ENCODE data around the gene CEP152.

The CEP152 gene

DNA sequence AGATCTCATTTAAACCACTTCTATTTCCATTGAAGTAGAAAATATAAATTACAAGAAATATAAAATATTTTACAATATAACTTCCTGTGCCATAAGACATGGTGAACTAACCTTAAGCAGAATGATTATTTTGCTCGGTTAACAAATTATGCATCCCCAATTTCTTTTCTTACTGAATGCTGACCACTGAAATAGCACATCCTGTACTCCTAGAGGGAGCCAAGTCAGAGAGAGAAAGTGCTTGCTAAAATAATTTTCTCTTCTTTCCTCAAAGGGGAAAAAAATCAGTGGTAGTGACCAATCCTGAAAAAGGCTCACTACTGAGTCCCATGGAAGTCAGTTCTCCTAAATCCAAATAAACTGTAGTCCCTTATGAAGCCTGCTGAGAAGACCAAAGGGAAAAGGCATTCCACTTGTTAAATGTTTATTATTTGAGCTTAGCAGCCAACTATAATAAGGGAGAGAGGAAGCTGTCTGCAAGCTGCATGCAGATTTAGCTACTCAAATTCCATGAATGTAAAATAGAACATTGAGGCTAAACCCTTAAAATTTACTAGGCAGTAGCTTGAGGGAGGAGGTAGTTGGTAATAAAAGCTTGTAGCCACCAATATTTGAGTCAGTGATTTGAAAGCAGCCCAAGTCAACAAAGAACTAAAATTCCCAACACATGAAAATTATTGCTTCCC lies 33.1 kb downstream of the CEP152 start:
- H3K4me1 Mint-ChIP-seq (ENCODE audit: low read depth): no peaks in the 10 kb centered on the region
- peaks cover 53% of the 10 kb centered on the region for H3K36me3 Mint-ChIP-seq (ENCODE audit: low read depth)
- no peak overlapping the region for H3K27ac Mint-ChIP-seq
- no peaks in the 10 kb centered on the region for H3K9me3 Mint-ChIP-seq
- intact Hi-C loops (cut with micrococcal nuclease): no loop called here
- H3K4me3 Mint-ChIP-seq: no peak overlapping the region
- no peaks in the 10 kb centered on the region for H3K27me3 Mint-ChIP-seq

DNA sequence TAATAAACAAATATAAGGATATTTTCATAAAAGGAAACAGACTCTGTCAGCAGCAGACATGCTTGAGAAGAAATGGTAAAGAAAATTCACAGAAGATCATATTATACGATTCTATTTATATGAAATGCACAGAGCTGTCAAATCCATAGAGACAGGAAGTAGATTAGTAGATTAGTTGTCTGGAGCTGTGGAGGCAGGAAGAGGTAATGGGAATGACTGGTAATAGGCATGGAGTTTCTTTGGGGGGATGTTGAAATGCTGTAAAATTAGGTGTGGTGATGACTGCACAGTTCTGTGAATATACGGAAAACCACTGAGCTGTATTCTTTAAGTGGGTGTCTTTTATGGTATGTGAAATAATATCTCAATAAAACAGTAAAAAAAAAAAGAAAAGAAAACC lies 35.3 kb downstream of the CEP152 start:
- no peak overlapping the region for H3K27ac Mint-ChIP-seq
- intact Hi-C loops (cut with micrococcal nuclease): no loop called here
- no peak overlapping the region for H3K4me3 Mint-ChIP-seq
- H3K36me3 Mint-ChIP-seq (ENCODE audit: low read depth): peaks cover 37% of the 10 kb centered on the region
- H3K4me1 Mint-ChIP-seq (ENCODE audit: low read depth): no peaks in the 10 kb centered on the region
- no peaks in the 10 kb centered on the region for H3K9me3 Mint-ChIP-seq
- no peaks in the 10 kb centered on the region for H3K27me3 Mint-ChIP-seq

DNA sequence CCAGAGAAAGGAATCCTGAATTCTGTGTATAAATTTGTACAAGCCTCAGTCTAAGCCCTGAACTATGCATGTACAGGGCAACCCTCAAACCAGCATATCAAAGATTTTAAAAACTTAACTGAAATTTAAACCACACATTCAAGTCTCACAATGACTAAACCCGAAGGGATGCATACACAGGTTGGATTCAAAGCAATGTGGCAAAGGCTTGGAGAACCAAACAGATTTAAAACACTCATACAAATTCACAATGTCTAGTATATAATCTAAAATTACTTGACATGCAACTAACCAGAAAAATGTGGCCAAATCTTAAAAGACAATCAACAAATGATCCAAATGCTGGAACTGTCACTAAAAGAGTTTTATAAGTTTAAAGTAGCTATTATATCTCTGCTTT lies 36.4 kb downstream of the CEP152 start:
- Mint-ChIP-seq H3K27me3 (no peaks in the 10 kb centered on the region), H3K9me3 (no peaks in the 10 kb centered on the region), H3K4me3 (no peak overlapping the region), H3K36me3 (ENCODE audit: low read depth) (peaks cover 40% of the 10 kb centered on the region), H3K4me1 (ENCODE audit: low read depth) (no peaks in the 10 kb centered on the region), H3K27ac (no peak overlapping the region)
- intact Hi-C loops (cut with micrococcal nuclease): no loop called here

DNA sequence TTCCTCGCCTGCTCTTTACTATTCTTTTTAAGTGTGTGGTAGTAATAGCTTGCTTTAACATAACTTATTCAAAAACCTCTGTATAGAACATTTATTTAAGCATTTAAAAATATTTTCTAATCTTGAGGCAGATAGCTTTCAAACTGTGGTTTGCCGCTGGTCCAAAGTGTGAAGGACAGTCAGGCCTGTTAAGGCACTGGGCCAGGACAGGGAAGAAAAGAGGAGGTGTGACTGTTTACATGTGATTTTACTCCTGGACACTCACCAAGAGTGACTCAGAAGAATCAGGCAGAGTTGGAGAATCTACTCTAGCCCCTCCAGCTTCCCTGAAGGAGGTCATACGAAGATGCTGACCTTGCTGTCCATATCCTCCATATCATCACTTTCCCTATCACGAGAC lies 44.7 kb downstream of the CEP152 start:
- Mint-ChIP-seq H3K27me3 (no peaks in the 10 kb centered on the region), H3K27ac (no peak overlapping the region), H3K36me3 (ENCODE audit: low read depth) (peaks cover 60% of the 10 kb centered on the region), H3K9me3 (no peaks in the 10 kb centered on the region), H3K4me3 (no peak overlapping the region), H3K4me1 (ENCODE audit: low read depth) (no peaks in the 10 kb centered on the region)
- intact Hi-C loops (cut with micrococcal nuclease): no loop called here

DNA sequence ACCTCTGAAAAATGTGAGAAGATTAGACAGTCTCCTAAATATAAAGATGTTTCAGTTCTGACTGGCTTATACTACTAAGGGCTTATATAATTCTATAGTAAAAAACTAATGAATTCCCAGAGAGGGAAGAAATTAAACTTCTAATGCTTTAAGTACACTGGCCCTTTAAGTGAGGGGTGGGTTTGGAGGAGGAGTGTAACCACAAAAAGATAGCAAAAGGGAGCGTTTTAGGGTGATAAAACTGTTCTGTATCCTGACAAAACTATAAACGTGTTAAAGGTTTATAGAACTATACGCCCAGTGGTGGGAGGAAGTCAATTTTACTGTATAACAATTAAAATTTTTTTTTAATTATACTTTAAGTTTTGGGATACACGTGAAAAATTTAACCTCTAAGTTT lies 45.8 kb downstream of the CEP152 start:
- intact Hi-C loops (cut with micrococcal nuclease): no loop called here
- no peak overlapping the region for H3K4me3 Mint-ChIP-seq
- H3K4me1 Mint-ChIP-seq (ENCODE audit: low read depth): no peaks in the 10 kb centered on the region
- H3K36me3 Mint-ChIP-seq (ENCODE audit: low read depth): peaks cover 57% of the 10 kb centered on the region
- no peaks in the 10 kb centered on the region for H3K27me3 Mint-ChIP-seq
- H3K27ac Mint-ChIP-seq: no peak overlapping the region
- no peaks in the 10 kb centered on the region for H3K9me3 Mint-ChIP-seq

DNA sequence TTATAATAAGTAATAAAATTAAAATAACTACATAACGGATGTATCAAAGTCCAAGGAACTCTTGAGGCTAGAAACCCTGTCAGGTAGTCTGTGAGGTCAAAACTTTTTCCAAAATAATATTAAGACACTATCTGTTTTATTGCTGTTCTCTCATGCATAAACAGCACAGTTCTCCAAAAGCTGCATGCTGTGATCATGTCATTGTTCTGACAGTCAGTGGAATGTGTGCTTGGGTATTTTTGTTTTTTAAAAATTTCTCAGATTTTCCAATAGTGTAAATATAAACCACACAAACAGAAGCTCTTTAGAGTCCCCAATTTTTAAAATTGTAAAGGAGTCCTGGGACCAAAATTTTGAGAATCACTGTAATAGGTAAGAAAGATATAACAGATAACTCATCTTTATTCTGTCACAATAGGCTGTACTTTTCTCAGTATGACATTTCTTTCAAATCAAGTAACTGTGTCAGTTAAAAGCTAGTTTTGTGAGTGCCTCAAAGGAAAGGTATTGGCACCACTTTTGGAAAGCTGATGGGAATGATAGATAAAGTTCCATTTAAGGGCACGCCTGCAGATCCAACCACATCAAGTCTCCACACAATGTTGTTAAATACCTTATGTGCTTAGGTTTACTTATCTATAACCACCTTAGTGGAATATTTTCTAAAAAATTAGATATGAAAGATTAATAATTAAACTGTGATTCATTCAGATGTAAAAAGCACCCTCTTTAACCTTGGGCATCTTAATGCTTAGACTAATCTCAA lies 49.3 kb downstream of the CEP152 start:
- Mint-ChIP-seq H3K36me3 (ENCODE audit: low read depth) (peaks cover 30% of the 10 kb centered on the region), H3K27ac (no peak overlapping the region), H3K4me3 (no peak overlapping the region), H3K4me1 (ENCODE audit: low read depth) (no peaks in the 10 kb centered on the region), H3K27me3 (no peaks in the 10 kb centered on the region), H3K9me3 (no peaks in the 10 kb centered on the region)
- intact Hi-C loops (cut with micrococcal nuclease): no loop called here

DNA sequence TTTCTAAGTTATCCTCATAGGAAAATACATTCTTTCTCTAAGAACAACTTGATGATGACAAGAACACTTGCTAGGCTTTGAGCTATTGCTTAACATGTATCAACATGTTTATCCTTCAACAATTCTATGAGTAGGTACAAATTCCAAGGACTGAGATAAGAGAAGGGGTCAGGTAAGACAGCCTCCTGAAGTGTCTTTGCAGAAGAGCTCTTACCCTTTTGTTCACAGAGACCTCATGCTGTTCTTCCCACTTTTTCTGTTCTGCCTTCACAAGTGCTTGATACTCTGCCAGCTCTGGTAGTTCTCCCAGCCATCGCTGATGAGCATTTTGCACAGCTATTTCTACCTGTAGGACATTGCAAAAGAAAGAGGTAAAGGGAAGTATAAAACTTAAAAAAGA lies 50.9 kb downstream of the CEP152 start:
- intact Hi-C loops (cut with micrococcal nuclease): no loop called here
- Mint-ChIP-seq H3K27ac (no peak overlapping the region), H3K4me1 (ENCODE audit: low read depth) (peaks cover under 1% of the 10 kb centered on the region), H3K4me3 (no peak overlapping the region), H3K36me3 (ENCODE audit: low read depth) (peaks cover 28% of the 10 kb centered on the region), H3K27me3 (no peaks in the 10 kb centered on the region), H3K9me3 (no peaks in the 10 kb centered on the region)

DNA sequence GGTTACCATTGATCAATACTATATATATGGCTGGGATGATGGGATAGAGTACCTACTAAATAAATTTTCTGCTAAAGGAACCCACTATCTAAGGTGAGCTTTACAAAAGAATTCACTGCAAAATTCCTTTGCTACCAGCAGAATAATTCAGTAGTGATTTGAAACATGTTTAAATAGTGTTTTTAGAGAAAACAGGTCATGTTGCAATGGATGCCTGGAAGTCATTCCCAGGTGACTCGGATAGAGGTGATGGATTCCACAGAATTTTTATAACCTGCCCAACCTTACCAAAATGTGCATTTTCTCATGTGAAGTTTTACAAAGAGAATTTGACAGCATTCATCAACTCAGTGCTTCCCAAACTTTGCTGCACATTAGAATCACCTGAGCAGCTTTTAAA lies 53.2 kb downstream of the CEP152 start:
- Mint-ChIP-seq H3K4me1 (ENCODE audit: low read depth) (peaks cover 6% of the 10 kb centered on the region), H3K36me3 (ENCODE audit: low read depth) (peaks cover 17% of the 10 kb centered on the region), H3K9me3 (no peaks in the 10 kb centered on the region), H3K4me3 (no peak overlapping the region), H3K27me3 (no peaks in the 10 kb centered on the region), H3K27ac (no peak overlapping the region)
- intact Hi-C loops (cut with micrococcal nuclease): no loop called here

DNA sequence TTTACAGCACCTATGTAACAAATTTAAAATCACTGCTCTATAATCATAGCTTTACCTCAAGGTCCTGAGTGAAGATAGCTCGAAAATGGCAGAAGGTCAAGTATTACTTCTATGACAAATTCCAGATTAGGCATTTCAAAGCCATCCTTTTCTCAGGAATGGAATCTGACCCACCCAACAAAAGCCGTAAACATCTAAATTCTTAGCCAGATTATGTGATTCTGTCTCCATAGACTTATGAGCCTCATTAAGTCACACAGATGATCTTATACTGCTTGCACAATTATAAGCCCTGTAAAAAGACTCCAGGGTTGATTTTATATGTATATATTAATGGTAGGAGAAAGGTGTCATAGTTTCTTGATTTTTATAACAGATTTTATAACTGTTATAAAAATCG lies 56.9 kb downstream of the CEP152 start:
- peaks cover 6% of the 10 kb centered on the region for H3K4me1 Mint-ChIP-seq (ENCODE audit: low read depth)
- H3K27ac Mint-ChIP-seq: no peak overlapping the region
- H3K4me3 Mint-ChIP-seq: no peak overlapping the region
- H3K9me3 Mint-ChIP-seq: no peaks in the 10 kb centered on the region
- intact Hi-C loops (cut with micrococcal nuclease): no loop called here
- H3K36me3 Mint-ChIP-seq (ENCODE audit: low read depth): peaks cover 23% of the 10 kb centered on the region
- H3K27me3 Mint-ChIP-seq: no peaks in the 10 kb centered on the region

DNA sequence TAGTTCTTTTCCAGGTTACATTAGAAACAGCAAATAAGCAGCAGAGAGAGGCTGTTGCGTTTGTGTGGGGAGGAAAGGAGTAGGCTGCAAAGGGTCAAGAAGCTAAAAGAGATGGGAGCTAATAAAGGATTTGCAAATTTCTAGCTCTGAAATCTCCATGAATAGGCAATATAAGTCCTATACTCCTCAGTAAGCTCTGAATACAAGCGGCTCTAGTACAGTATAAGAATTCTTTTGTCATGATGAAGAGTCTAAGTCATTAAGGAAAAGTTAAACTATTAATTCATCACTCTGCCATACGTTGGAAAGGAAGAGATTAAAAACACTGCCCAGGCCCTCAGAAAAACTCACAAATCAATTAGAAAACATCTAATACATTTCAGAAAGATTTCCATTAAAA lies 59.3 kb downstream of the CEP152 start:
- H3K36me3 Mint-ChIP-seq (ENCODE audit: low read depth): peaks cover 41% of the 10 kb centered on the region
- no peak overlapping the region for H3K27ac Mint-ChIP-seq
- intact Hi-C loops (cut with micrococcal nuclease): no loop called here
- no peak overlapping the region for H3K4me3 Mint-ChIP-seq
- no peaks in the 10 kb centered on the region for H3K27me3 Mint-ChIP-seq
- H3K9me3 Mint-ChIP-seq: no peaks in the 10 kb centered on the region
- H3K4me1 Mint-ChIP-seq (ENCODE audit: low read depth): peaks cover 6% of the 10 kb centered on the region

DNA sequence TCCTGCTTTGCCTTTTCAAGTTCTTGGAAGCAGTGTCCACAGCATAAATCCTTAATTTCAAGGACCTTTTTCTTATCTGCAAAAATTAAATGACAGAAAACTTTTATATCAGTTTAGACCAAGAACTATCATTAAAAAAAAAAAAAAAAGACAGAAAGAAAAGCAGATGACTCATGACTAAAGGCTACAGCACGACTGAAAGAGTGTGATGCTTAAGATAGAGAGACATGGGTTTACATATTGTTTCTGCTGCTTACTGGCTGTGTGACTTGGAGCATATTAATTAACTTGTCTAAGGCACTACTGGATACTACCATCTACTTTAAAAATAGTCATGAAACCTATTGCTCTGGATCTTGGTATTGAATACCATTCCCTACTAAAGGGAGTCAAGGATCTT lies 62.3 kb downstream of the CEP152 start:
- Mint-ChIP-seq H3K4me3 (no peak overlapping the region), H3K36me3 (ENCODE audit: low read depth) (peaks cover 45% of the 10 kb centered on the region), H3K27ac (no peak overlapping the region), H3K4me1 (ENCODE audit: low read depth) (no peaks in the 10 kb centered on the region), H3K27me3 (no peaks in the 10 kb centered on the region), H3K9me3 (no peaks in the 10 kb centered on the region)
- intact Hi-C loops (cut with micrococcal nuclease): no loop called here

DNA sequence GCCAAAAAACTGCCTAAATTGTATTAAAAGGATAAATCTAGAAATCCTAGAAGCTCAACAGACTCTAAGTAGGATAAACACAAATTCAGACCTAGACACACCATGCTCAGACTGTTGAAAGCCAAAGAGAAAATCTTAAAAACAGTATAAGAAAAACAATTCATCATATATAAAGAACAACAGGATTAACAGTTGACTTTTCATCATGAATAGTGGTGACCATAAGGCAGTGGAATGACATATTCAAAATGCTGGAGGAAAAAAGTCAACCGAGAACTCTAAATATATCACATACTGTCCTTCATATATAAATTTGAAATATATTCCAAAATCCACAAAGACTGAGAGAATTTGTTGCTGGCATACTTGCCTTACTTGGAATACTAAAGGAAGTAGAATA lies 77.3 kb downstream of the CEP152 start:
- Mint-ChIP-seq H3K27me3 (no peaks in the 10 kb centered on the region), H3K36me3 (ENCODE audit: low read depth) (peaks cover 49% of the 10 kb centered on the region), H3K27ac (no peak overlapping the region), H3K4me3 (no peak overlapping the region), H3K4me1 (ENCODE audit: low read depth) (no peaks in the 10 kb centered on the region), H3K9me3 (peaks cover 37% of the 10 kb centered on the region)
- intact Hi-C loops (cut with micrococcal nuclease): no loop called here

DNA sequence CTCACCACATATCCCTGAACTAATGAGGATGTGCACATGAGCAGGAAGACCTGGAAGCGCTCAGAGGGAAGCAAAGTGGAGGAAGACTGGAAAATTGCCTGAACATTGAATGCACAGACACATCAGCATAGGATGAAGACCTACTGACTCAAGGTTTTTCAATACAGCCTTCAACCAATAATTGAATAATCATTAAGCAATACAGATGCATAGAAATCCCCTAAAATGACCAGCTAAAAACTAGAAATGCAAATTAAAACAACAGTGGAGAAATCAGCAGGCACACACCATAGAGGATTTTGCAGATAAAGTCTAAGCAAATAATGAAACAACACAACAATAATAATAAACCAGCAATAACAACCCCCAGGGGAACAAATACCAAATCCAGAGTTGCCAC lies 80.4 kb downstream of the CEP152 start:
- Mint-ChIP-seq H3K27ac (no peak overlapping the region), H3K4me1 (ENCODE audit: low read depth) (no peaks in the 10 kb centered on the region), H3K9me3 (peaks cover 27% of the 10 kb centered on the region), H3K4me3 (no peak overlapping the region), H3K36me3 (ENCODE audit: low read depth) (peaks cover 61% of the 10 kb centered on the region), H3K27me3 (no peaks in the 10 kb centered on the region)
- intact Hi-C loops (cut with micrococcal nuclease): no loop called here

DNA sequence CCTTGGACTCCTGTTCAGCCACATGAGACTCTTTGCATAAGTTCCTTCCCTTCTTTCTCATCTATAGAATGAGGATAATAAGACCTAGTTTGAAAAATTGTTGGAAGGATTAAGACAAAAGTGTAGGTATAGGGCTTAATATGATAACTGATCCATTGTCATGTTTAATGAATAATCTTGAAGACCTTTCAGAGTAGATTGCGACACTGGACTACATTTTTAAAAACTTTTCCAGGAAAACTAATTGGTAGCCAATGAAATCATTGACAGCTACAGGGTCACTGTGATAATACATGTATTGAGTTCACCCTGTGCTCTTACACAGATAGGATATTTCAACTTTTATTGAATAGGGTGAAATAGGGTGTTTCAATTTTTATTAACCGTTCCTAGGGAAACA lies 86.9 kb downstream of the CEP152 start:
- H3K4me1 Mint-ChIP-seq (ENCODE audit: low read depth): peaks cover 11% of the 10 kb centered on the region
- intact Hi-C loops (cut with micrococcal nuclease): no loop called here
- no peaks in the 10 kb centered on the region for H3K9me3 Mint-ChIP-seq
- H3K27me3 Mint-ChIP-seq: no peaks in the 10 kb centered on the region
- no peak overlapping the region for H3K27ac Mint-ChIP-seq
- H3K36me3 Mint-ChIP-seq (ENCODE audit: low read depth): peaks cover 22% of the 10 kb centered on the region
- H3K4me3 Mint-ChIP-seq: no peak overlapping the region

Data from dendritic cell treated with granulocyte-macrophage colony-stimulating factor and Interleukin-4, amounts not matched to agents 40 ng/mL and 50 ng/mL, for 4 days (primary cell).